Smooth muscle cell (in vitro differentiated cells): Measurements from ENCODE around the gene PRTN3. TPM values are rescaled to one million over a fixed set of nuclear protein-coding genes. Genes with fewer than 3 reads are reported as not detected.
A peak's percentile ranks its signal among the peaks of the same experiment; 100 is the strongest.

Source experiments
- DNase-seq: peaks from one replicate; lab custom pipeline; 2025; ENCODE audit not compliant: unreplicated experiment; lab: John Stamatoyannopoulos, UW
- H2AFZ ChIP-seq: fragments of 200-600 bp; sonication (generic); 2 replicates; pipeline ENCODE4 v1.6.0; 2016; ENCODE audit warnings: antibody characterized with exemption, low read depth, mild to moderate bottlenecking
- H3F3A ChIP-seq: fragments of 200-600 bp; sonication (generic); 2 replicates; pipeline ENCODE4 v1.6.0; 2017; ENCODE audit warnings: antibody characterized with exemption, low read depth
- H3K27ac ChIP-seq: fragments of 200-600 bp; sonication (generic); 2 replicates; pipeline ENCODE4 v1.5.1; 2016; ENCODE audit warnings: low read depth, mild to moderate bottlenecking
- H3K27me3 ChIP-seq: fragments of 200-600 bp; sonication (generic); 2 replicates; pipeline ENCODE4 v1.6.1; 2016; ENCODE audit warnings: low read depth, mild to moderate bottlenecking
- H3K36me3 ChIP-seq: fragments of 200-600 bp; sonication (generic); 2 replicates; pipeline ENCODE4 v1.5.1; 2016; ENCODE audit warnings: low read depth
- H3K4me1 ChIP-seq: fragments of 200-600 bp; sonication (generic); 2 replicates; pipeline ENCODE4 v1.5.1; 2016; ENCODE audit warnings: low read depth
- H3K4me2 ChIP-seq: fragments of 200-600 bp; sonication (generic); 2 replicates; pipeline ENCODE4 v1.6.0; 2016; ENCODE audit warnings: mild to moderate bottlenecking
- H3K4me3 ChIP-seq: fragments of 200-600 bp; sonication (generic); 2 replicates; pipeline ENCODE4 v1.5.1; 2016; ENCODE audit warnings: mild to moderate bottlenecking
- H3K79me2 ChIP-seq: fragments of 200-600 bp; sonication (generic); 2 replicates; pipeline ENCODE4 v1.6.0; 2016; ENCODE audit warnings: low read depth, mild to moderate bottlenecking
- H3K9ac ChIP-seq: fragments of 200-600 bp; sonication (generic); 2 replicates; pipeline ENCODE4 v1.6.0; 2016; ENCODE audit warnings: low read depth
- H3K9me3 ChIP-seq: fragments of 200-600 bp; sonication (generic); replicated peaks from 2 replicates; pipeline ENCODE4 v1.5.1; 2016; ENCODE audit warnings: low read depth
- H4K20me1 ChIP-seq: fragments of 200-600 bp; sonication (generic); 2 replicates; pipeline ENCODE4 v1.6.0; 2016; ENCODE audit warnings: low read depth
- CTCF ChIP-seq: fragments of 200-600 bp; sonication (generic); IDR thresholded peaks from 2 replicates; pipeline ENCODE4 v1.5.1; 2017; ENCODE audit warnings: borderline replicate concordance, mild to moderate bottlenecking, antibody characterized with exemption; ENCODE audit not compliant: insufficient read depth, poor library complexity, severe bottlenecking
- WGBS: methylation state at CpG from one replicate; pipeline ENCODE4 v1.1.7; 2016; ENCODE audit warnings: low lambda C conversion rate; 5-methylcytosine and 5-hydroxymethylcytosine counted together
- polyA plus RNA-seq: library from polyadenylated mRNA; unstranded; fragments of >200 nt; fragmentation: Nextera tagmentation; extraction: Ambion mirVana; gene quantifications from 2 replicates; pipeline ENCODE4 v1.2.1, GENCODE V29; 2016
- total RNA-seq: library from RNA; depleted of rRNA; stranded (reverse); fragments of >200 nt; gene quantifications from 2 replicates; pipeline ENCODE4 v1.2.3, GENCODE V29; 2014

PRTN3 gene
- total and polyA plus RNA-seq, 2 experiments from 2014 or later: not detected

- whole genome bisulfite sequencing: 81% methylated on average over 19 of the region's 24 CpGs
- DNase-seq: no peak
- H3K4me3 ChIP-seq: peak within 1 kb of the TSS; percentile 21
- no peaks in the 10 kb centered on the region for H3K36me3 ChIP-seq
- H3K27ac ChIP-seq: no peak within 1 kb of the TSS
- no peaks in the 10 kb centered on the region for H3K9me3 ChIP-seq
- no peak for TF ChIP-seq CTCF
- H4K20me1 ChIP-seq: no peaks in the 10 kb centered on the region
- H3K27me3 ChIP-seq: peaks cover 33% of the 10 kb centered on the region
- H3K79me2 ChIP-seq: no peaks in the 10 kb centered on the region
- H2AFZ ChIP-seq: no peak within 1 kb of the TSS
- no peak within 1 kb of the TSS for H3K9ac ChIP-seq
- peak within 1 kb of the TSS; percentile 68 for H3K4me2 ChIP-seq
- no peaks in the 10 kb centered on the region for H3F3A ChIP-seq
- no peaks in the 10 kb centered on the region for H3K4me1 ChIP-seq
Measured at GRCh38 chr19:858868-859843, 18.4 kb downstream of the PRTN3 start, which contains the start of gene CFD. TSS of gene CFD (plus strand) at chr19:859664. CDS start at chr19:859690, 26 bp downstream.

- H3K27ac ChIP-seq: no peak overlapping the region
- no CpG with 5 or more reads among the region's 35 CpGs for WGBS
- no peak for DNase-seq
- no peaks in the 10 kb centered on the region for H3F3A ChIP-seq
- no peak overlapping the region for H3K4me3 ChIP-seq
- TF ChIP-seq CTCF: no peak
- H3K4me1 ChIP-seq: no peaks in the 10 kb centered on the region
- no peaks in the 10 kb centered on the region for H3K79me2 ChIP-seq
- H3K4me2 ChIP-seq: no peak overlapping the region
- H3K36me3 ChIP-seq: no peaks in the 10 kb centered on the region
- peaks cover 33% of the 10 kb centered on the region for H3K27me3 ChIP-seq
- H3K9ac ChIP-seq: no peak overlapping the region
- H4K20me1 ChIP-seq: no peaks in the 10 kb centered on the region
- no peaks in the 10 kb centered on the region for H3K9me3 ChIP-seq
- no peak overlapping the region for H2AFZ ChIP-seq
Measured at GRCh38 chr19:861141-861755, 20.4 kb downstream of the PRTN3 start.

GRCh38 chr19:861756-862580, 21.2 kb downstream of the PRTN3 start:
- DNase-seq: no peak
- H3K36me3 ChIP-seq: no peaks in the 10 kb centered on the region
- no peak overlapping the region for H3K4me2 ChIP-seq
- no peaks in the 10 kb centered on the region for H3K79me2 ChIP-seq
- no peaks in the 10 kb centered on the region for H3K4me1 ChIP-seq
- 7% methylated on average over 34 of the region's 60 CpGs for WGBS
- no peaks in the 10 kb centered on the region for H3K9me3 ChIP-seq
- H3K4me3 ChIP-seq: no peak overlapping the region
- H2AFZ ChIP-seq: no peak overlapping the region
- H3K9ac ChIP-seq: no peak overlapping the region
- no peak overlapping the region for H3K27ac ChIP-seq
- H4K20me1 ChIP-seq: no peaks in the 10 kb centered on the region
- no peak for TF ChIP-seq CTCF
- H3K27me3 ChIP-seq: peaks cover 33% of the 10 kb centered on the region
- H3F3A ChIP-seq: no peaks in the 10 kb centered on the region
